IPS DF 4.7 (cell line): ENCODE measurements around the gene TRMT2A.

Experiments
- DNase-seq: peaks from one replicate; pipeline ENCODE4 v3.0.0-alpha.2; 2013; ENCODE audit warnings: low spot score; ENCODE audit errors: extremely low read depth

TRMT2A gene

GRCh38 chr22:20065896-20066616, 51.0 kb downstream of the TRMT2A start:
- DNase-seq, result no peak

- no peak for DNase-seq
Observed at GRCh38 chr22:20064545-20065262, 52.3 kb downstream of the TRMT2A start.

GRCh38 chr22:20064140-20064480, 52.9 kb downstream of the TRMT2A start:
- DNase-seq, result no peak

GRCh38 chr22:20063271-20064139, 53.5 kb downstream of the TRMT2A start:
- DNase-seq, result no peak

- DNase-seq, result no peak
Observed at GRCh38 chr22:20062766-20063083, 54.3 kb downstream of the TRMT2A start.

GRCh38 chr22:20062043-20062765, 54.8 kb downstream of the TRMT2A start:
- no peak for DNase-seq
